Ecto neural progenitor cell (in vitro differentiated cells): Measurements from ENCODE around the gene IFNA13.
A peak's percentile ranks its signal among the peaks of the same experiment; 100 is the strongest.
"Not testable (repeated sequence)": the region's sequence is repeated elsewhere in the genome, so short reads cannot be mapped to it uniquely, and the experiment has no call there.

Source experiments
- DNase-seq: peaks from one replicate; pipeline ENCODE4 v3.0.0-alpha.2; 2018; ENCODE audit warnings: low spot score

The IFNA13 gene

GRCh38 chr9:21367957-21368356, at the start of gene IFNA13:
Gene IFNA13 (minus strand): TSS chr9:21368057. CDS start chr9:21368010, 47 bp downstream.
- DNase-seq: no peak

- no peak for DNase-seq
Observed at GRCh38 chr9:21415493-21416267, 47.8 kb upstream of the IFNA13 start.

GRCh38 chr9:21414220-21414940, 46.5 kb upstream of the IFNA13 start:
- no peak for DNase-seq

GRCh38 chr9:21413624-21414023, 45.8 kb upstream of the IFNA13 start:
- no peak for DNase-seq

DNA sequence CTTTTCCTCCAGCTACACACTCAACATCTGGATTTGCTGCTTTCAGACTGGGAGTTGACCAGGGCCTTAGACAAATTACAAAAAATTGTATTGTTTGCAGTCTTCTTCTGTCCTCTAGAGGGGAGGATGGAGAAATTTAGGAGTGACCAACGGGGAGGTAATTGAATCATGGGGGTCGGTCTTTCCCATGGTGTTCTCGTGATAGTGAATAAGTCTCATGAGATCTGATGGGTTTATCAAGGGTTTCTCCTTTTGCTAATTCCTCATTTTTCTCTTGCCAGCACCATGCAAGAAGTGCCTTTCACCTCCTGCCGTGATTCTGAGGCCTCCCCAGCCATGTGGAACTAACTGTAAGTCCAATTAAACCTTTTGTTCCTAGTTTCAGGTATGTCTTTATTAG, 45.3 kb upstream of the IFNA13 start:
- no peak for DNase-seq

GRCh38 chr9:21412107-21412506, 44.2 kb upstream of the IFNA13 start:
- no peak for DNase-seq

DNA sequence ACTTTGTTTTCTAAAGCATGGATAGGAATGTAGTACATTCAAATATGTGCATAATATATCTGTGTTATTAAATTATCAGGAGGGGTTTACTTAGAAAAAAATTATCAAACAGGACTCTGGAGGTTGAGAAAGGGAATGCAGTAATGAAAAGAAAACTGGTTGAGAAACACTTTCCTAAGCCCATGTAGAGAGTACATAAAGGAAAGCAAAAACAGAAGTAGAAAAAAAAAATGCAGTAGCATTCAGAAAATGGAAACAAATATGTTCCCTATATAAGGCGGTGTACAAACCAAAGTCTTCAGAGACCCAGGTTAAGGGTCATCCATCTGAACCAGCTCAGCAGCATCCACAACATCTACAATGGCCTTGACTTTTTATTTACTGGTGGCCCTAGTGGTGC, 41.0 kb upstream of the IFNA13 start, which contains the start of gene IFNA8:
Gene IFNA8 (plus strand): TSS at position 301 of the 400 bp plus-strand sequence. CDS start 60 bp downstream, at position 361.
- no peak for DNase-seq

DNA sequence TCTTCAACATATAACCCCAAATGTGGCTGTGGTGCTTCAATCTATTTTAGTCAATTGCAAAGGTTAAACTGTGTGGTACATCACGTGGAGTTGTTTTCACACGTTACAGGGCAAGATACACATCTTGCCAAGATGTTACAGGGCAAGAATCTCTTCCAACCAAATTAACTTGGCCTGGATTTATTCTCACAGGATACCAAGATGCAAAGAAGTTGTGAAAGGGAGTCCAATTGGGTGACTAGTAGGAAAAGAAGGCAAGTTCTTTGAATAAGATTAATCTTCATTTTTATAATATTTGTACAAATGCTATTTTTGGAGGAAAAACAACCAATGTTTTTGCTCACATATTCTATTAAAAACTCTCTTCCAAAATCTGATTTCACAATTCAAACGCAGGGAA, 36.3 kb upstream of the IFNA13 start:
- DNase-seq: no peak

DNA sequence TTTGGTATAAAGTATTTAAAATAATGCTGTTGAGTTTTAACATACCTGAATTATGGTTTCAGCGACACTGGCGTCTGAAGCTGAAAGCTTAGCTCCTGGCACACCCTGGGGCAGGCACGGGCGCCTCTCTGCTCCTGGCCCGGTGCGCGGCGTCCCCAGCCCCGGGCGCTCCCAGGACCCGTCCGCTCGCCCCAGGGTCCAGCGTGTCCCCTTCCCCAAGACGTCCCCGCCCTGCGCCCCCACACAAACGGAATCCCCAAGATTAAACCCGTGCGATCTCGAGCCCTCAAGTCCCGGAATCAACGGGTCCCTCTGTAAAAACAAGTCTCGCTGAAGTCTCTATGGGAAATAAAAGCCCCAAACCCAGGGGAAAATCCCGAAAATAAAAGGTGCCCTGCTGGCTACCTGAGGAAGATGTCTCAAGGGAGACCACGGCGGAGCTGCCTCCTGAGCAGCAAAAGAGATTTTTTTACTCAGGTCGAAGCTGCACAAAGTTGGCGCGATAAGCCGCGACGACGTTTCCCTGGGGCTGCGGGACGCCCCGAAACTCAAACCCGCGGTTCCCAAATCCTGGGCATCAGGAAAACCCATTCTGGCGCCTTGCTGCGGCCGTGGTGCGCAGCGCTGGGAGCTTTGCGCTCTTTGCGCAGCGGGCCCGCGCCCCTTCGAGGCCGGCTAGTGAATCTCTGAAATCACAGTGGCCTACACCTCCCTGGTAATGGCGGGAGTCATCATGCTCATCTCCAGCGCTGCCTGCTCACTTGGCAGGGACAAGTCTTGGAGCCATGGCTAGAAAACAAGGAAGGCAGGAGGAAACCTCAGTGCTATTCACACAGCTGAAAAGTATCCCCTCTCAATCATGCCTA, 34.8 kb upstream of the IFNA13 start:
- DNase-seq: peak; percentile 78

GRCh38 chr9:21399956-21400355, 32.1 kb upstream of the IFNA13 start:
- DNase-seq: no peak

- no peak for DNase-seq
Observed at GRCh38 chr9:21398955-21399489, 31.2 kb upstream of the IFNA13 start.

- peak; percentile 89 for DNase-seq
Observed at GRCh38 chr9:21395778-21396717, 28.2 kb upstream of the IFNA13 start.

DNA sequence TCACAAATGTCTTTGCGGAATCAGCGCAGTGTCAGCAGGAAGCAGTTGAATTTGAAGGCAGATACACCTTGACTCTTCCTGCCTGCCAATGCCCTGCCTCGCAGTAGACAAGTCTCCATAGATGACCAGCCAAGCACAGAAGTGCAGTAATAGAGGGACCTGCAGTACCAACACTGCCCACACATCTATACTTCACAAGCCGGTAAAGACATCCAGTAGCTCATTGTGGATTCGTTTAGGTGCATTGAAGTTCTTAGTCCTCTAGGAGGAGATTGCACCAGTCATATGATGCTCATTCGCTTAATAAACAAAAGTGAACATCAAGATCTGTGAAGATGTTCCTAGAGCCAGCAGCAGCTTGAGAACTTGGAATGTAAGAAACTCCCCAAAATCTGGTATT, 24.4 kb upstream of the IFNA13 start:
- no peak for DNase-seq

DNA sequence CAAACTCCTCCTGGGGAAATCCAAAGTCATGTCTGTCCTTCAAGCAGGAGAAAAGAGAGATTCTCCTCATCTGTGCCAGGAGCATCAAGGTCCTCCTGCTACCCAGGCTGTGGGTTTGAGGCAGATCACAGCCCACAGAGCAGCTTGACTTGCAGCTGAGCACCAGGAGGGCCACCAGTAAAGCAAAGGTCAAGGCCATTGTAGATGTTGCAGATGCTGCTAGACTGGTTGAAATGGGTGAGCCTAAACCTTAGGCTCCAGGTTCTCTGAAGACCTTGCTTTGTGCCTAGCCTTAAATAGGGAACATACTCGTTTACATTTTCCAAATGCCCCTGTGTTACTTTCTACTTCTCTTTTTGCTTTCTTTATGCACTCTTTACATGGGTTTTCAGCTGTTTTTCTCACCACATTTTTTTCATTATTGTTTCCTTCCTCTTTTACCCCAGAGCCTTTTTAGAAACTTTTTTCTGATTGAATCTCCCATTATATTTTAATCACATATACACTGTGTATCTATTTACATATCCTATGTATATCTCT, 17.3 kb upstream of the IFNA13 start, which contains the start of gene IFNA2:
Gene IFNA2 (minus strand): TSS at position 268 of the 540 bp plus-strand sequence. CDS start 69 bp downstream, at position 199.
- DNase-seq: no peak

DNA sequence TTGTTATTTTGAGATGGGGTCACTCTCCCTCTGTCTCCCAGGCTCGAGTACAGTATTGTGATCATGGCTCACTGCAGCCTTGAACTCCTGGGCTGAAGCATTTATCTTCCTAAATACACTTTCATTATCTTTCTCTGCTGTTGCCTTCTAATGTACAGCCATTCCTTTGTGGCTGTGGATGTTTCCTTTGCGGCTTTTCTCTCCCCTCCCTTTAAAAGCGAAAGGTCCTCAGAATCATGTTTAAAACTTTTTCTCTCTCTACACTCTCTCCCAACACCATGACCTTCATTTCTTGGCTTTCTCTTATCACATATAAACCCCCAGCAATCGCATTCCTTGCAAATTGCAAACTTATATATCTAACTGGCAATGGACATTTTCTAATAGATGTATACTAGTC, 15.8 kb upstream of the IFNA13 start:
- DNase-seq: no peak

DNA sequence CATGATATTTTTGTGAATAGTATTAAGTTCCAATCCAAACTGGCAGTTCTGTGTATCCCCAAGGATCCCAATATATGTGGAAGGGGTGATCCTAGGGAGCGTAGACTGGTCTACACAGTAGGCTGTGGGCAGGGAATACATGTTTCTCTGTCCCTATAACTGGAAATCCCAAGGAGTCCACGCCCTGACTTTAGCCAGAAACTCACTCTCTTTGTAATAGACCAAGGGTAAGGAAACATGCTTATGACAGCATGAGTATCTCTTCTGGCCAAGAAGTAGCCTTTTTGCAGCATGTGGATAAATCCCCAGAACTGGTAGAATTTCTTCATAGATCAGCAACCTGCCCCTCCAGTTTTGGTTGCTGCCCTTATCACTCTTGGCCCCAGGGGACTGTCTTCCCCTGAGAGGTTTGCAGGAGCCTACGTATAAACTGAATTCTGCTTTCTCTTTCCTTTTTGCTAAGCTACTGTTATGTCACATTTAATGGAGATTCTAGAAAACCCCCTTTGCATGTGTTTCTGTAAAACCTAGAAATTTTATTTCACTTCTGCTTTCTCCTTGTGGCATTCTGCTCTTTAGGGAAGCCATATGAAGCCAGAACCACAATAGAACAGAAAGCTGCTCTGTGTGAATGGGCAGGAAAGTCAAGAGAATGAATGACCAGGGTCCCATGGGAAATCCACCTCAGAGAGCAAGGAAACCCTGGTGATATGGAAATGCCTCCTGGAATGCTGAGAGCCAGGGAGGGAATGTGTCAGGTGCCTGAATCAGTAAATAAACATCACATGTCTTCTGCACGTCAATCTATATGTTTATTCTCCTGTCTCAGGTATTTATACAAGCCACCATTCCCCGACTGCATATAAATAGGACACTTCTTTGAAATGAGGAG, 13.8 kb upstream of the IFNA13 start:
- no peak for DNase-seq

- not testable (repeated sequence) for DNase-seq
Observed at GRCh38 chr9:21371467-21371866, 3.6 kb upstream of the IFNA13 start.

DNA sequence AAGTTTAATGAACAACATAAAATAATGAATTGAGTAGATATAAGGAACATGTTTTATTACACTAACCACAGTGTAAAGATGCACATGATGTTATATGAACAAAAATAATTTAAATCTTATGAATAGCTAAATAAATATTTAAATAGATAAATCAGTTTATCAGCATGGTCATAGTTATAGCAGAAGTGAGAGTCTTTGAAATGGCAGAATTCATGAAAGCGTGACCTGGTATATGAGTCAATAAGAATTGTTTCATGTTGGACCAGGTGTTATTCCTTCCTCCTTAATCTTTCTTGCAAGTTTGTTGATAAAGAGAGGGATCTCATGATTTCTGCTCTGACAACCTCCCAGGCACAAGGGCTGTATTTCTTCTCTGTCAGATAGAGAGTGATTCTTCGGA, 688 bp downstream of the IFNA13 start:
- DNase-seq: not testable (repeated sequence)

DNA sequence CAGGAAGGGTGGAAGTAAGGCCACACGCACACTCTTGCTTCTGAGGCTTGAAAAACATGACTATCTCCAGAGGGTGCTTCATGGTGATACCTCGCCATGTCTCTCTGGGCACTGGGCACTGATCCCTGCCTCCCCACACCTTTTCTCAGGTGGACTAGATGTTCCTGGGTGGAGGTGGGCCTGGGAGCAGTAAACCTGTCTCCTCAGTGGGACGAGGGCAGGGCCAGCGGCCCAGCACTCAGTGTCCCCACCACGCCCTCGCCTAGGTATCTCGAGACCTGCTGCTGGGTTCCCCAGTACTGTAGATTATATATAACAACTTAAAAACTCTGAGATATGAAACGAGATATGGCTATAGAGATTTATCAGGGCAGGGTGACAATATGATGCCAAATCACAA, 5.6 kb downstream of the IFNA13 start:
- no peak for DNase-seq
